Ovary (tissue), 3 donors: ENCODE results near the gene FBXO42.
"Not testable (repeated sequence)": the region's sequence is repeated elsewhere in the genome, so short reads cannot be mapped to it uniquely, and the experiment has no call there.

ENCODE experiments used
- POLR2A ChIP-seq: fragments of 450-650 bp; IDR thresholded peaks from one replicate; pipeline ENCODE4 v1.6.1; 2017; ENCODE audit warnings: antibody characterized with exemption, mild to moderate bottlenecking, moderate library complexity
- TF ChIP-seq, protein P1 (sequence below), 3 donors: fragments of 450-650 bp in 2 of 3; fragments of 200-600 bp in 1 of 3; IDR thresholded peaks; one replicate each; pipeline versions ENCODE4 v1.5.1 to v1.8.0; 2016 to 2022; ENCODE audit warnings: antibody characterized with exemption in 3 of 3, mild to moderate bottlenecking in 1 of 3
- donor health status: DM: no; HTN: no; CAD: no.

DNA sequence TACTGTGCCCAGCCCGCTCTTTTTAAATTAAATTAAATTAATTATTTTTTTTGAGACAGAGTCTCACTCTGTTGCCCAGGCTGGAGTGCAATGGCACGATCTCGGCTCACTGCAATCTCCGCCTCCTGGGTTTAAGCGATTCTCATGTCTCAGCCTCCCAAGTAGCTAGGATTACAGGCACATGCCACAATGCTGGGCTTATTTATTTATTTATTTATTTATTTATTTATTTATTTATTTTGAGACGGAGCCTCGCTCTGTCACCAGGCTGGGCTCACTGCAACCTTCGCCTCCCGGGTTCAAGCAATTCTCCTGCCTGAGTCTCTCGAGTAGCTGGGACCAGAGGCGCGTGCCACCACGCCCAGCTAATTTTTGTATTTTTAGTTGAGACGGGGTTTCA lies 129.6 kb downstream of the FBXO42 start:
- TF ChIP-seq, protein P1, sequence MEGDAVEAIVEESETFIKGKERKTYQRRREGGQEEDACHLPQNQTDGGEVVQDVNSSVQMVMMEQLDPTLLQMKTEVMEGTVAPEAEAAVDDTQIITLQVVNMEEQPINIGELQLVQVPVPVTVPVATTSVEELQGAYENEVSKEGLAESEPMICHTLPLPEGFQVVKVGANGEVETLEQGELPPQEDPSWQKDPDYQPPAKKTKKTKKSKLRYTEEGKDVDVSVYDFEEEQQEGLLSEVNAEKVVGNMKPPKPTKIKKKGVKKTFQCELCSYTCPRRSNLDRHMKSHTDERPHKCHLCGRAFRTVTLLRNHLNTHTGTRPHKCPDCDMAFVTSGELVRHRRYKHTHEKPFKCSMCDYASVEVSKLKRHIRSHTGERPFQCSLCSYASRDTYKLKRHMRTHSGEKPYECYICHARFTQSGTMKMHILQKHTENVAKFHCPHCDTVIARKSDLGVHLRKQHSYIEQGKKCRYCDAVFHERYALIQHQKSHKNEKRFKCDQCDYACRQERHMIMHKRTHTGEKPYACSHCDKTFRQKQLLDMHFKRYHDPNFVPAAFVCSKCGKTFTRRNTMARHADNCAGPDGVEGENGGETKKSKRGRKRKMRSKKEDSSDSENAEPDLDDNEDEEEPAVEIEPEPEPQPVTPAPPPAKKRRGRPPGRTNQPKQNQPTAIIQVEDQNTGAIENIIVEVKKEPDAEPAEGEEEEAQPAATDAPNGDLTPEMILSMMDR (IDR thresholded peaks at IDR 0.05), result not testable (repeated sequence)
- TF ChIP-seq POLR2A, result not testable (repeated sequence)
